Epithelial cell of esophagus (primary cell): ENCODE measurements around the gene SHROOM2.

Source experiments
- DNase-seq: peaks from one replicate; pipeline ENCODE4 v3.0.0; 2010; ENCODE audit warnings: low read depth
- H3K4me3 ChIP-seq: 2 replicates; pipeline ENCODE4 v1.5.1; 2011; ENCODE audit warnings: mild to moderate bottlenecking, low read length, control low read depth
- TF ChIP-seq, protein P1 (sequence below): IDR thresholded peaks from 2 replicates; pipeline ENCODE4 v1.5.1; 2011; ENCODE audit warnings: low read depth, mild to moderate bottlenecking, low read length, control low read depth, inconsistent platforms; ENCODE audit not compliant: insufficient read depth; ENCODE audit errors: missing control alignments

SHROOM2 gene

GRCh38 chrX:9746148-9746888 is 39.9 kb upstream of the SHROOM2 start:
- no peak overlapping the region for H3K4me3 ChIP-seq
- TF ChIP-seq, protein P1, sequence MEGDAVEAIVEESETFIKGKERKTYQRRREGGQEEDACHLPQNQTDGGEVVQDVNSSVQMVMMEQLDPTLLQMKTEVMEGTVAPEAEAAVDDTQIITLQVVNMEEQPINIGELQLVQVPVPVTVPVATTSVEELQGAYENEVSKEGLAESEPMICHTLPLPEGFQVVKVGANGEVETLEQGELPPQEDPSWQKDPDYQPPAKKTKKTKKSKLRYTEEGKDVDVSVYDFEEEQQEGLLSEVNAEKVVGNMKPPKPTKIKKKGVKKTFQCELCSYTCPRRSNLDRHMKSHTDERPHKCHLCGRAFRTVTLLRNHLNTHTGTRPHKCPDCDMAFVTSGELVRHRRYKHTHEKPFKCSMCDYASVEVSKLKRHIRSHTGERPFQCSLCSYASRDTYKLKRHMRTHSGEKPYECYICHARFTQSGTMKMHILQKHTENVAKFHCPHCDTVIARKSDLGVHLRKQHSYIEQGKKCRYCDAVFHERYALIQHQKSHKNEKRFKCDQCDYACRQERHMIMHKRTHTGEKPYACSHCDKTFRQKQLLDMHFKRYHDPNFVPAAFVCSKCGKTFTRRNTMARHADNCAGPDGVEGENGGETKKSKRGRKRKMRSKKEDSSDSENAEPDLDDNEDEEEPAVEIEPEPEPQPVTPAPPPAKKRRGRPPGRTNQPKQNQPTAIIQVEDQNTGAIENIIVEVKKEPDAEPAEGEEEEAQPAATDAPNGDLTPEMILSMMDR: no peak
- peak; percentile 45 for DNase-seq

GRCh38 chrX:9747644-9748043 is 38.6 kb upstream of the SHROOM2 start:
- TF ChIP-seq, protein P1: no peak
- H3K4me3 ChIP-seq: no peak overlapping the region
- no peak for DNase-seq

GRCh38 chrX:9749146-9749692 is 37.0 kb upstream of the SHROOM2 start:
- DNase-seq: no peak
- TF ChIP-seq, protein P1: no peak

GRCh38 chrX:9757366-9757765 is 28.9 kb upstream of the SHROOM2 start:
- TF ChIP-seq, protein P1: no peak

More at GRCh38 chrX:9749146-9749692, 37.0 kb upstream of the SHROOM2 start:
- H3K4me3 ChIP-seq: no peak overlapping the region

GRCh38 chrX:9758021-9758638 is 28.1 kb upstream of the SHROOM2 start:
- no peak overlapping the region for H3K4me3 ChIP-seq
- TF ChIP-seq, protein P1: no peak
- no peak for DNase-seq

More at GRCh38 chrX:9757366-9757765, 28.9 kb upstream of the SHROOM2 start:
- DNase-seq: no peak
- no peak overlapping the region for H3K4me3 ChIP-seq

GRCh38 chrX:9759337-9759736 is 26.9 kb upstream of the SHROOM2 start:
- no peak overlapping the region for H3K4me3 ChIP-seq
- DNase-seq: no peak

More at GRCh38 chrX:9759337-9759736, 26.9 kb upstream of the SHROOM2 start:
- TF ChIP-seq, protein P1: no peak
